ENCODE results near the gene STRN4.

The STRN4 gene

DNA sequence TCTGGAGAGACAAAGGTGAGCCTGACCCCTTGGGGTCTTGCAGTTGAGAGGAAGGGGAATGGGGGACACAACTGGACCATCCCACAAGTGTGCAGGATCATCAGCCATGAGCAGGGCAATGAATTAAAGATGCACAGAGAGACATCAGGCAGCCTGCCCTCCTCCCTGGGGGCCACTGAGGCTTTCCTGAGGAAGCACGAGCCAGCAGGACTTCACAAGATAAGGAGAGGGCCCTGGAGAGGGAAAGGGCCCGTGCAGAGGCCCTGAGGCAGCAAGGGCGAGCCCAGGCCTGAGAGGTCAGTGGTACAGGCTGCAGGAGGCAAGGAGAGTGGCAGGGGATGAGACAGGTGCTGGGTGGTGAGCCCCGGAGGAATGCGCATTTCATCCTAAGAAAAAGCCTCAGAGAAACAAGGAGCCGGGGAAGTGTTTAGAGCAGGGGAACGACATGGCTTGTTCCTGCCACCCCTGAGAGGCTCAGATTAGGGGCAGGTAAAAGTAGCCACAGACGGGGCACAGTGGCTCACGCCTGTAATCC, 20.3 kb downstream of the STRN4 start:
- no peak for DNase-seq (ENCODE audit: low spot score)

GRCh38 chr19:46725036-46725820, 21.0 kb downstream of the STRN4 start:
- DNase-seq (ENCODE audit: low spot score): no peak

- no peak for DNase-seq (ENCODE audit: low spot score)
Observed at GRCh38 chr19:46724468-46724867, 21.8 kb downstream of the STRN4 start.

GRCh38 chr19:46723471-46723870, 22.8 kb downstream of the STRN4 start:
- DNase-seq (ENCODE audit: low spot score): no peak

DNA sequence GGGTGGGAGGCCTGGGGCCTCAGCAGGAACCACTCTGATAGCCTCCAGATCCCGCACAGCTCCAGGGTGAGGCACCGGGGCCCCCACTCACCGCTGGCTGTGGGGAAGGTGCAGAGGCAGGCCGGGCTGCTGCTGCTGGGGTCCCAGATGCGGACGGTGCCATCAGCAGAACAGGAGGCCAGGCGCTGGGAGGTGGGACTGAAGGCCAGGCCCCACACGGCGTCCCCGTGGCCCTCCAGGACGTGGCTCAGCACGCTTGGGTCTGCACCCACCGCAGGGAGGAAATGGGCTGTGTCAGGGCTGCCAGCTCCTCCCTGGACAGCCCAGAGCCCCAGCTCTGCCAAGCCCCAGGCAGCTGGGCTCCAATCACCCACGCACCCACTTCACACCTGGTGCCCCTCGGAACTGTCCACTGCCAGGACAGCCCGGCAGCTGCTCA, 23.2 kb downstream of the STRN4 start:
- no peak for DNase-seq (ENCODE audit: low spot score)

- no peak for DNase-seq (ENCODE audit: low spot score)
Observed at GRCh38 chr19:46722421-46723022, 23.7 kb downstream of the STRN4 start.

DNA sequence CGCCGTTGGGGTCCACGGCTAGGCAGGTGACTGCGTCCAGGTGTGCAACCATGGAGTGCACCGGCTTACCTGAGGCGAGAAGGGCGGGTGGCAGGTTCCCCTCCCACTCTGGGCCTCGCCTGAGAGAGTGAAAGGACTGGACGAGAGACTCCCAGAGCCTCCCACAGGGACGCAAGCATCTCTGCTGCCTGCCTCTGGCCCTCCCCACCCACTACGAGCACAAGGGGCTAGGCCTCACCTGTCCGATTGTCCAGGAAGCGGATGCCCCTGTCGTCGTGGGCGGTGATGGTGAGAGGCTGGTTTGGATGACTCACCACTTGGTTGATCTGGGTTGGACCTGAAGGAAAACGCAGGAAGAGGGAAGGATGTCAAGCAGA, 24.3 kb downstream of the STRN4 start:
- no peak for DNase-seq (ENCODE audit: low spot score)

- no peak for DNase-seq (ENCODE audit: low spot score)
Observed at GRCh38 chr19:46721269-46722003, 24.8 kb downstream of the STRN4 start.

DNA sequence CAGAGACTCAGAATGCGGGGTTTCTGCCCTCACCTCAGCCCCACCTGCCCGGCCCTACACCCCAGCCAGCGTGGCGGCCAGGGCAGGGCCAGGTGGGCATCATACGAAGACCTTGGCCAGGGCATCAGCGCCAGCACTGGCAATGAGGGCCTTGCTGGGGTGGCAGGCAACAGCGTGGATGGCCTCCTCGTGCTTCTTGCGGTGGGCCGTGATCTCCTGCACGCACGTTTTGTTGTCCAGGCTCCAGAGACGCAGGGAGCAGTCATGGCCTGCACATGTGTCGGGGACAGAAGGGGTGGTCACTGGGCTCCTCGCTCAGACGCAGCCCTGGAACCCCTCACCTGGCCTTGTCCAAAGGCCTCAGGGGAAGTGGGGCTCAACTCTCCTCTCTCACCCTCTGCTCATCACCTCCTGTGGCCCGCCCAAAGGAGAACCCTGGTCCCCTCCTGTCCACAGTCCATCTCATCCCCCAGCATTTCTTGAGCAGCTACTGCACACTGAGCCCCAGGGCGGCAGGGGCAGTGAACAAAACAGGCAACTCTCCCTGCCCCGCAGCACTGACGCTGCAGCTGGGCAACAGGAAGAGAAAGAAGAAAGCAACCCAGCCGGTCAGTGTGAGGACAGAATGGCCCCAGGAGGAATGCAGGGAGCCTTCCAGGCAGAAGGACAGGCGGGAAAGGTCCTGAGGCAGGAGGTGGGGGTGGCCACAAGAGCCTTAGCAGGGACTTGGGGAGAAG, 25.6 kb downstream of the STRN4 start:
- DNase-seq (ENCODE audit: low spot score): no peak

DNA sequence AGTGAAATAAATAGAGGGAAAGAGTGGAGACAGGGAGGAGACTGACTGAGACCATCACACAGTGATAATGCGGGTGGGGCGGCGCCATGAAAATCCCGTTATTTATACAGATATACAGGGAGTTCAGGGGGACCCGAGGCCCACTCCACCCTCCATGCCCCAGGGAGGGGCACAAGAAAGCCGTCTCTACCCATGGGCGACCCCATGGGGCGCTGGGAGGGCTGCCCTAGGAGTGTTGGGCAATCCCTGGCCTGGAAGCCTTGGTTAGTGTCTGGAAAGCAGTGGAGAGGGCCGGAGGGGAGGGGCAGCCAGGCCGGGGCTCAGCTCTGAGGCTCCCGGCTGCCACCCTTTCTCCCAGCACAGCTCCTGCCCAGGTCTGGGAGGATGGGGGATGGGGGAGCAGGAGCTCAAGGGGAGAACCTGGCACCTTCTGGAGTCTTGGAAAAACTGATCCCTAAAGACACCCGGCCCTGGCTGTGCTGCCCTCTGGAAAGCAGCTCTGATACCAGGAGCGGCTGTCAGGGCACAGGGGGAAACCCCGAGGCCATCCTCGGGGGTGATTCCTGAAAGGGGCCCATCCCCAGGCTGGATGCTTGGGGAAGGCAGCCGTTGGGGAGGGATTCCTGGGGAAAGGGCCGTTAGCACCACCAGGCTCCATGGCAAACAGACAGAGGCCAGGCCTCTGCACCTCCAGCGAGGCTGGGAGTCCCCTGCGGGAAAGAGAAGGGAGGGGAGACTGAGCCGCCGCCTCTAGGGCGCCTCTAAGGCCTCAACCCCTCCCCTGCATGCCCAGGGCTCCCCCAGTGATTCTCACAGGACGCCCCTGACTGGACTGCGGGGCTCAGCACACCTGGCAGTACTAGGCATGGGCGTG, 26.4 kb downstream of the STRN4 start:
- DNase-seq (ENCODE audit: low spot score): no peak

DNA sequence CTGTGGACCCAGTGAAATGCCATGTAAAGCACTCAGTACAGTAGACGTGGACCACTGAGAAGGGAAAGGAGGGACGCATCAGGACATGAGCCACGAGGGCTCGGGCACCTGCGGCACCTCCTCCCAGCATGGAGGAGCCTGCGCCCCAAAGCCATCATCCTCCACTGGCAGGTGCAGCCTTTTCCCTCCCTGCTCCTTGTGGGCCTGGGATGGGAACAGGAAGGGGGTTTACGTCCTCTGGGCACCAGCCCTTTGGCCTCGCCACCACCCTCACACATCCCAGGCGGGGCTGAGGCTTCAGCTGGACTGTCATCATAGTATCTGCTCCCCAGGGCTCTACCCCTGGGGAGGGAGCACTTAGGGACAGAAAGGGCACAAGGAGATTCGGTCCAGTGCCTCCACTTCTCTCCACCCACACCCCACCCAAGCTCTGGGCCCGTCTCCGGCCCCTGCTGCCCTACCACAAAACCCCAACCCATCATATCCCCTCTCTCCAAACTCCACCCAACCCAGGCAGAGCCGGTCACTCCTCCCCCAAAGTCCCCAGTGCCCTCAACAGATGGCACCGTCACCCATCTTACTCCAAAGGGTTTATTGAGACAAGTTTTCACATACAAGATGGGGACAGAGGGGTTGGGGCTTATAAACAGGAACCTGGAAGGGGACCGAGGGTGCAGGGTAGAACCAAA, 27.2 kb downstream of the STRN4 start:
- DNase-seq (ENCODE audit: low spot score): no peak

DNA sequence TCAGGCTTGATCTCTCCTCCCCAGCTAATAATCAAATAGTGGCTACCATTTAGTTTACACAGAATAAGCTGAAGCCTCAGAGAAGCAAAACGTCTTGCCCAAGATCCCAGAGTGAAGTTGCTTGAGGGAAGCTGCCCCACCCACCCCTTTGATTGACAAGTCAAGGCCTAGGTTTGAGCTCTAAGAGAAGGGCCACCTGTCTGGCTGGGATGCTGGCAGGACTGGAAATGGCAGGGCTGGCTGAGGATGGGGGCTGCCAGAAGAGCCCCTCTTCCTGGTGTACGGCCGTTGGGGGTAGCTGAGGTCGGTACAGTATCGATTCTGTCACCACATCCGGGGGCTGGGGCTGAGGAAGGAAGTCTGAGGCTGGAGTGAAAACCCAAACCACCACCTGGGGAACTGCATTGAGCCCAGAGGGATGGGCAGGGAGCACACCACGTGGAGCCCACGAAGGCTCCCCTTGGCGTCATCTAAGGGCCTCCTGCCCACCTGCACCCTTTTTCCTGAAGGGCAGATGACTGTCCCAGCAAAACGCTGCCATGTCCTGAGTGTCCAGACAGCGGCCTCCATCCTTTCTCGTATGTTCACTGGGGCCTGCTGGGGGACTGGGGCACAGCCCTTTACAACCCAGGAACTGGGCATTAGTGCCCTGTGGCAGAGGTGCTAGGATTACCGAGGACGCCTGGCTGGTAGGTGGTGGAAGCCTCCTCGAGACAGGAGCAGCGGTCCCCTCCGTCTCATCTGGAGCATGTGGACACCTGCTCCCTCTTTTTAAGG, 27.9 kb downstream of the STRN4 start:
- peak; percentile 20 for DNase-seq (ENCODE audit: low spot score)

- no peak for DNase-seq (ENCODE audit: low spot score)
Observed at GRCh38 chr19:46717716-46718143, 28.5 kb downstream of the STRN4 start.

GRCh38 chr19:46717034-46717715, 29.1 kb downstream of the STRN4 start, which contains the start of gene PRKD2:
TSS of gene PRKD2 (minus strand) at chr19:46717114. CDS start at chr19:46716370, 744 bp downstream.
- DNase-seq (ENCODE audit: low spot score): peak; percentile 60

GRCh38 chr19:46716672-46717033, 29.6 kb downstream of the STRN4 start:
- DNase-seq (ENCODE audit: low spot score): no peak

DNA sequence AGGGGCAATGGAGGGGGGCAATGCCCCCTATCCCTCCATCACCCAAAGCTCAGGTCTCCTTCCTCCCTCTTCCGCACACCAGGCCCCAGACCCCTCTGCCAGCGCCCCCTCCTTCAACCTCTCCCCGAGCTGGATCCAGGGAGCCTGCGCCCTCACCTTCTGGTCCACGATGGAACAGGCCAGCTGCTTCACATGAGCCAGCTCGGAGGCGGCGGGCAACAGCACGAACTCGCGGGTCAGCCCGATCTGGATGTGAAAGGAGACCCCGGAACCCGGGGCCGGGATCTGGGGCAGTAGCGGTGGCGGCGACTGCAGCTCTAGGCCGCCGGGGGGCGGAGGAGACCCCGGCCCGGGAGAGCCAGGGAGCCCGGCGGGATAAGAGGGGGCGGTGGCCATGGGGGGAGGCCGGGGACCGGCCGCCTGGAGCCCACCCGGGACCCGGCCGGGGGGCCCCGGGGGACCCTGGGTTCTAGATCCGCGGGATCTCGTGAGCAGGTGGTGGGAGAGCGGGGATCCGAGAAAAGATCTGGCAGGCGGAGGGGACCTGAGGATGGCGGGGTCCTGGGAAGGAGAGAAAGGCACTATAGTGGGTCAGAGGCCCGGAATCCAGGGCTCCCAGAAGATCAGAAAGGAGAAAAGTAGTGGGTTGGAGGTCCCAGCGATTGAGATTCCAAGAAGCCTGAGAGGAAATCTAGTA, 30.1 kb downstream of the STRN4 start:
- no peak for DNase-seq (ENCODE audit: low spot score)

DNA sequence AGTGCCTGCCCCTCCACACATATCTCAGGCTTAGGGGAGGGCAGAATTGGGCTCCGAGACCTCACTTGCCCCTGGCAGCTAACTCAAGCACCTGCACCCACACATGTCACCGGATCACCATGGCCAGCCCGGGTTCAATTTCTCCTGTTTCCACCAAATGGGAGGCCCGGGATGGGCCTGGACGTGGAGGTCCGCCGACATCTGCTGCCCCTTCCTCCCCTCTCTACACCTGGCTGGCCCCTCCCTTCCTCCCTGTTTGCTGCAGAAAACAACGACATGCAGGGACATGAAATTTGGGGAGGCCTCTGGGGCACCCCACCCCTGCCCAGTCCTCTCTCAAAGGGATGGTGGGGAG, 30.7 kb downstream of the STRN4 start:
- no peak for DNase-seq (ENCODE audit: low spot score)

DNA sequence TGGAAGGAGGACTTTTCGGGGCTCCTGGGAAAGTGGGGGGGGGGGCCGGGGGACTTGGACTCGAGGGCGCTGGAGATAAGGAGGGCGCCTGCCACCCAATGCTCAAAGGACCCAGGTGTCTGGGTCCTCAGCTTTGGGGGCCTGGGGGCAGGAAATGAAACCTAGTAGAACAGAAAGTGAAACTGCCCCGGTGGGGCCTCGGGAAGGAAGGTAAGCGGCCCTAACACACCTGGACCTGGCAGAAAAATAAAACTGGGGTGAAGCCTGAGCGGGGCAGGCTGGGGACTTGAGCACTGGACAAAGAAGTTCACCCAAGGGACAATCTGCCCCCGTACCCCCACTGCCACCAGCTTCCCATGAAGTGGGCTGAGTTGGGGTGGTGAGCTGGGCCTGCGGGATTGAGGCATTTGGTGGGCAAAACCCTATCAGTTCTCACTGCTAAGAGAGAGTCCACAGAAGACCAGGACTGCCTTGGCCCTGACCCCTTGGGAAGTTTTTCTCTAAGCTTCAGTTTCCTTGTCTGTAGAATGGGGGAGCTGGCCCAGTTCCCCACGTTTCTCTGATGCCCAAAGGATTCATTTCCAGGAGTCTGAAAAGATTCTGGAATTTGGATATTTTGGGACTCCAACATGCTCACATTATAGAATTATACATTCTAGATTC, 31.7 kb downstream of the STRN4 start:
- no peak for DNase-seq (ENCODE audit: low spot score)
